ENCODE data around the gene TRIO.

The TRIO gene

DNA sequence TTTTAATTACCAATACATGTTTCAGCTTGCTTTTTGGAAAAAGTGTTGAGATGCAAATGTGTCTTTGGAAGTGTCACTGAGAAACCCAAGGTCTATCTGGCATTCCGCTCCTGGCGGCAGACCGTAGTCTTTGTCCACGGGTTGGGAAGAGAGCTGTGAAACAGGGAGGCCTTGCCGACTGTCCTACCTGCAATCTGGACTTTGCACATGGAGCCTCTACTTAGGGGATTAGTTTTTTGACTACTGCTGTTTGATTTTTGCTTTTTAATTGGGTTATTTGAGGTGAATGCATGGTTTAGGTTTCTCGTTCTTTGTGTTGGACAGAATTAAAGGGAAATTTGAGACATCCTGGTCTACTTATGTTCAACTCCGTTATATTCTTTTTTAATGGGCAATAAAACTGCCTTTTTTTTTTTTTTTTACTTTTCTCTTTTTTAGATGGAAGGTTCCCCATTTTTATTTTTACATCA, 25.7 kb downstream of the TRIO start:
- no peak for ATAC-seq

DNA sequence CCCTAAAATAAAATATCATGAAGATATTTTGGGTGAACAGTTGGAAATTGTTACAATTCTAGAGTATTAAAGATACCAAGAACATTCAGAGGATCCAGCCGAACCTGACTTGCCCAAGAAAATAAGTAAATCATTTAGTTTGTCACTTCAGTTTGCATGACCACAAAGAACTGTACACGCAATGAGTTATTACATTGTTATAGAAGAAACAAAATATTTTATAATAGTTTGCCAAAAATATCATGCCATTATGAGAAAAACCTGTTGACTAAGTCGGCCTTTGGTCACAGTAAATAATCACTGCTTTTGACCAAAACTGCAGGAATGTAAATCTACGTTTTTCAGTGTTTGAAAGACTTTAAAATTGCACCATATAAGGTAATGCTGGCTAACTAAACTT, 27.9 kb downstream of the TRIO start:
- no peak for ATAC-seq

DNA sequence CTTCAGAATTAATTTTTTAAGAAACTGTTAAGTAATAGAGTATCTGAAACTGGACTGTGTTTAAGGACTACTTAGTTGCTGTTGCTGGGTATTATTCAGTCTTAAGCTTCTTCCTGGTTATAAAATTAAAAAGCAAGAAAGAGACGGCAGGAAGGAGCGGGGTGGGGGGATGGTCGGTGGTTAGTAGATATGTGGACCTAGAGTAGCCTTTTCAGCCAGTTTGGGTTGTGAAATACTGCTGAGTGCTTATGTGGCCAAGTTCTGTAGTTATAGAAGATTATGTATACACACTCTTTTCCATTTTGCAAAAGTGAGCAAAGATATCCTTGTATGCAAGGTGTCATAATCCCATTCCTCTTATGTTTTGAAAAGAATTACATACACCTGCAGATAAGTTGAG, 28.5 kb downstream of the TRIO start:
- no peak for ATAC-seq

DNA sequence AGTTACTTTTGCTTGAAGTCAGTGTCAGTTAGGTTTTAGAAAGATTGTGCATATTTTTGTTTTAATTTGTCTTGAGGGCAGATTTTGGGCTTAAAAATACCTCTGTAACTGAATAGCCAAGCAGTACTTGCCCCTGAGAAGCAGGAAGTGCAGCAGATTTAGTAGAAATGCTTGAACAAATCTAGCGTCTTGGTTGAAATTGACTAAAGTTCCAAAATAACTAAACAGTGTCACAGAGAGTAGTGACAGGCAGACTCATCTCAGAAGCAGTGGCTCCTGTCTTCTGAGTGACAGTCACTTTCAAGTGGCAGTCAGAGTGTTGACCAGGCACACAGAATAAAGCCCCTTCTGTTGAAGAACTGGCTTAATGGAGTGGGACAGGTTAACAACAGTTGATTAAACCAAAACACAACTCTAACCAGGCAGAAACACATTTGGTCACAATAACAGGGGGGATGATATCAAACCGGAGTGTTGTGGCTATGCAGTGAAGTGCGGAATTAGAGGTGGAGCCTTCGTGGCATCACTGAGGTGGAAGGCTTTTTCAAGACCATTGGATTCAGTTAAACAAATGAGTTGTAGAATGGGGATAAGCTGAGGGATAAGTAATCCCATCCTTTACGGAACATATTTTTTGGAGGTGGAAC, 29.1 kb downstream of the TRIO start:
- no peak for ATAC-seq

DNA sequence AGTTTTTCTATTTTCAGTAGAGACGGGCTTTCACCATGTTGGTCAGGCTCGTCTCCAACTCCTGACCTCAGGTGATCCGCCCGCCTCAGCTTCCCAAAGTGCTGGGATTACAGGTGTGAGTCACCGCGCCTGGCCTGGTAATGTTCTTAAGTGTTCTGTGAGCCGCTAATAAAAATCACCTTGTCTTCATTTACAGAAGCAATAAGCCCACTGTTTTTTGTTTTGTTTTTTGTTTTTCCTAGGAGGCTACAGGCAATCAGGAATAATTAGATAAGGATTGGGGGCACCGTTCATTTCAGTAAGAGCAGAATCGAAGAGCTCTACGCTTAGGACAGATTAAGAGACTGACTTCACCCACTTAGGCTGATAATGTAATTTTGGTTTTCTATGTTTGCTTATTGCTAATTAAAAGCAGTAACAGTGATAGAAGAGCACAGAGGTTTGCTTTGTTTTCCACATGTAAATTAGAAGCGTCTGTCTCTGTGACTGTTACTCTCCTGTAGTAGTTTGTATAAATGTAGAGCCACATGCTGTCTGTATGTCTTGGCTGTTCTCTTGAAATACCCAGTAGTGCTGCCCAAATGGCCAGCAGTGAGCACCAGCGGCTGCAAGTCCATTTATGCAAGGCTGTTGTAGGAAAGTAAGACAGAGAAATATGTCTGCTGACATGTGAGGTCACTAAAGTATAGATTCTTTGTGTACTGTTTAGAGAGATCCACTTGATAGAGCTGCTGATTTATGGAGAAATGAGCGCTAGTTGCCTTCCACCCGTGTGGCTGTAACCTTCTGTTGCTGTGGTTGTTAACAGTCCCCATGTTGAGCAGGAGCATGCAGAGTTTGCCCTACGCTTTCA, 30.5 kb downstream of the TRIO start:
- ATAC-seq = no peak

DNA sequence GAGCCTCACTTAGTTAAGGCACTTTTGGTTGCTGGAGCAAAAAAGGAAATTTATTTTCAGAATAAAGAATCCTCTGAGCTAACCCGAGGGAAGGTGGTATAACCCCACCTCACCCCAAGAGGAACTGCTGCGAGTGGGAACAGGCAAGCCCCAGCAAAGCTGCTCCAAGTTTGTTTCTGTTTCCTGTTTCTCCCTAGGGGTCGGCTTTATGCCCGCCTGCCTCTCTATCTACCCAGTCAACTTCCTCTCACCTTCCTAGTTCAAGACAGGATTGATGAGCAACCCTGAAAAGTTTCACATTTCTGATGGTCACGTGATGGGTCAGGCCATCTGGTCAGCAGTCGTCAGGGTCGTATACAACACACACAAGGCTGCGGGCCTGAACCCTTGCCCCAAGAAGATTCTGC, 31.1 kb downstream of the TRIO start:
- no peak for ATAC-seq

DNA sequence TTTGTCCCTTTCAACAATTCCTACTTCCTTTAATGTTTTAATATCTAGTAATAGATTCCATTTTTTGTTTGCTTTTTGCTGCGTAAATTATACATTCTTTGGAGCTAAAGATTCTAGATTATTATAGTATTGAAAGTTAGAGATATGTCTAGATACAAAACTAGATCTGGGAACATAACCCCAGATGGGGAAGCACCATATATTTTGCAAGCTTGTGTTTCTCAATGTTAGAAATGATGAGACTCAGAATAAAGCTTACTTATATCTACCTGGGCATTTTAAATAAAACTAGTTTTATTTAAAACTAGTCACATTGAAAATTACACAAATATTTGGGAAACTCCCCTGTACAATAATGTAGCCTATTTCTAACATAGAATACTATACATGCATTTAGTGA, 32.2 kb downstream of the TRIO start:
- no peak for ATAC-seq

DNA sequence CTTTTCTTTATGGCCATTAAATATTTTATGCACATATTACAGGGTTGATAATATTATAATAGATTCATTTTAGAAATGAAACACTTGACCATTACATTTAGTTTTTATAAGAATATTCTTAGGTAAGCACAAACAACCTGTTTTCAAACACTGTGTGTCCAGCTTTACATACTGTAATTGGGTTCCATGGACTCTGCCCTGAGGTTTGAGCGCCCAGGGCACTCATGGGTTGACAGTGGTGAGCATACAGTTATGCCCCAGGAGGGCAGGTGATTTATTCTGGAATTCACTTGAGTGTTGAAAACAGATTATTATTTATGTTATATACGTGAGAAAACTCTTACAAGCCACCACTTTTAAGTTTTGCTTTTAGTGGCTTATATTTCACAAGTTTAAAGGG, 33.7 kb downstream of the TRIO start:
- ATAC-seq = no peak

DNA sequence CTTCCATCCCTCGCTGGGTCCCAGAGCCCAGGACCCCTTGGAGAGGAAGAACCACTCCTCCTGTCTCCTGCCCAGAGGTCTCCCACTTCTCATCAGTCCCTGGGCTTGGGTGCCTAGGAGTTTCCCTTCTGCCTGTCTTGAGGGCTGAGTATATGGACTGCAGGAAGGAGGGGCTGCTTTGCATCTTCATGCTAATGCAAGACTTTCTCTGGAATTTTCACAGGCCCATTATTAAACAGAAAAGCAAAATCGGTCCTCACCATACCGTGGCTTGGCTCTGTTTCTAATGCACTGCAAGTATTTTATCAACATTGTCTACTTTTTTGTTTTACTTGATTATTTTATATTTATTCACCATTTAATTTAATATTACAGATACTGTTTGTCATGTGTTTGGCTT, 34.5 kb downstream of the TRIO start:
- ATAC-seq = no peak

DNA sequence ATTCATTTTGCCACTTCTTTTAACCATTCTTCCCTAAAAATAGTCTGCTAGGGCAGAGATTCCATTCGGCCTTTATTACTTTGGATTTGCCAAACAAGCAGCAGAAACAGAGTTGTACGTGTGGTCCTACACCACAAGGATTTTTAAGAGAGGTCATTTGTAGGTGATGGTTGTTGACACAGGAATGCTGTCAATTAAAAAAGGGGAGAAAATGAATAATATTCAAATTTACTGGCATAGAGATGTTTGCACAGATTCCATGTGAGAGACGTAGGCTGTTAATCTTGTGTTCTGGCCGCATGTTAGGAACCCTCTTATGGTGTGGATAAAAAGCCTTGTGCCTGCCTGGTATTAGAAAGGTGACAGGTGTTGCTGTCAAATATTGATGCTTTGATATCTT, 34.9 kb downstream of the TRIO start:
- no peak for ATAC-seq

DNA sequence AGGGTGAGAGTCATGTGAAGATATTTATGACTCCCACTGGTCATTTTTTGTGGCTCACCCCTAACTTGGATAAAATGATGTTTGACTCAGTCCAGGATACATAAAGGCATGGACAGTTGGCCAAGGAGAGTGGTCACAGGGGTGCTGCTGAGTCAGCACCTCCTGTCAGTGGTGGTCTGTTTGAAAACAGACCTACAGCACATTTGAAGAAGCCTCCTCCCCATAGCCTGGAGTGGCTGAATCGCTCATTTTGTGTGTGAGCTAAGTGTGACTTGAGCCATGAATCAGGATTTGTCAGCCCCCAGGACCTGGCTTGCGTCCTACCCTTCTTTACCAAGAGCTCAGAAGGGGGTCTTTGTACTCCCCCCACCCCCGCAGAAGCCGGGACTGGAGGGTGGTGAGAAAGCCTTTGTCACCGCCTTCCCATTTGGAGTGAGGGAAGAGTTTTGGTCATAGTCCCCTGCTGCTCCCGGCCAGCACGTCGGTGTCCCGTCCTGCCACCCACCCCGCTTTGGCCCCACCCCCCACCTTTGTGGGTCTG, 35.6 kb downstream of the TRIO start:
- ATAC-seq = no peak

DNA sequence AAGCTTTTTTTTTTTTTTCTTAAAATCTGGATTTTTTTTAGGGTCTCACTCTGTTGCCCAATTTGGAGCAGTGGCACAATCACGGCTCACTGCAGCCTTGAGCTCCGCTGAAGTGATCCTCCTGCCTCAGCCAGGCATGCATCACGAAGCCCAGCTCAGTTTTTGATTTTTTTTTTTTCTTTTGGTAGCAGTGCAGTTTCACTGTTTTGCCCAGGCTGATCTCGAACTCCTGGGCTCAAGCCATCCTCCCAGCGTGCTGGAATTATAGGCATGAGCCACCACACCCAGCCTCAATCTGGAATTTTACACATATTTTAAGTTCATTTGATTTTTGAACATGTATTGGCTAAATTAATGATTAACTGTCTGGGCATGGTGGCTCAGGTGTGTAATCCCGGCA, 36.3 kb downstream of the TRIO start:
- no peak for ATAC-seq

DNA sequence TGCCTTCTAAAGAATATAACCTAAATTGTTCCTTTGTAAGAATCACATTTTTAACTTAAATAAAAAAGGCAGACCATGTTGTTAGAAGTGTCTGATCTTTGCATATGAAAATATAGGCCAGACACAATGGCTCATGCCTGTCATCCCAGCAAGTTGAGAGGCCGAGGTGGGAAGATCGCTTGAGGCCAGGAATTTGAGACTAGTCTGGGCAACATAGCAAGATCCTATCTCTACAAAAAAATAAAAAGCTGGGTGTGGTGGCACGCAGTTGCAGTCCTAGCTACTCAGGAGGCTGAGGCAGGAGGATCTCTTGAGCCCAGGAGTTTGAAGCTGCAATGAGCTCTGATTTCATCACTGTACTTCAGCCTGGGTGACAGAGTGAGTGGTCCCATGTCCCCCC, 37.3 kb downstream of the TRIO start:
- ATAC-seq = no peak

DNA sequence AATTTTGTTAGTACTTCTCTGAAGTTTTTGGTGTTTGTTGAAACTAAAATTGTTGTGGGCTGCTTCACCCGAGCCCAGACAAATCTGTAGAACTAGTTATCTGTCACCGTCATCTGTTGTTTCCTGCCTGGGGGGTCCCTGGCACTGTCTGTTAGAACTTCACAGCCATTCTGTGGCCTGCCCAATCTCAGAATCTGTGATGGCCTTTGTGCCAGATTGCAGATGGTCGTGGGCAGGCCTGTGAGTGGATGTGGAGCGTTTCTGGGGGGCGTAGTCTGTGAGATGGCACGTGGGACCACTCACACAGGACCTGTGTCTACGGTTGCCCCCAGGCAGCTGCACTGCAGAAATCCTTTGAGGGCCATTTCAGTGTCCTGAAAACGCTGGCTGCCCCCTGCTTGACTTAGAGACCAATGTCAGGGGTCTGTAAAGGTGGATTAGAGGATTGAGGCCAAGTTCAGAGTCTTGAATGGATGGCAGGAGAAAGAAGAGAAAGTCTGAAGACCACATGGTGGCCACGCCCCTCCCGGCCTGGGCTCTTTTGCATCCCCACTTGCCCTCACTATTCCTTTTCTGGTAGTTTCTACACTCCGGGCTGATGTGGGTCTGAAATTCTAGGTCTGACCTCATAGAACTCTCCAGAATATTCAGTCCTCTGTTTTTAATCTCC, 38.3 kb downstream of the TRIO start:
- ATAC-seq = no peak

DNA sequence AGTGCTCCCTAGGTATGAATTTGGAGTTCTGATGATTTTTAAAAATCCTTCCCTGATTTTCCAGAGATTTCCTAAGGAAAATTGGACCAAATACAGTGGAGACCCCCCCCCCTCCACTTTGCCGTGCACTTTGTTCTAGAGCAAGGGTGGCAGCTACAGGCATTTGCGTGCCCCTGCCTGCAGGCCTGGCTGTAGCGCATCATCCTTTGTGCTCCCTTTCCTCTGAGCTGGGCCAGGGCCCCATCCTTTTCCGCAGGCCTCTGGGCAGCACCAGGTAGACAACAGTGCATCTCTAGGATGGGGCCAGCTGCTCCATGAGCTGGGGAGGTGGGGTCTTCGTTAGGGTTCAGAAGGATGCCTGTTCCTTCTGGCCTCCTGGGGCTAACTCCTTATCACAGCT, 39.6 kb downstream of the TRIO start:
- no peak for ATAC-seq

DNA sequence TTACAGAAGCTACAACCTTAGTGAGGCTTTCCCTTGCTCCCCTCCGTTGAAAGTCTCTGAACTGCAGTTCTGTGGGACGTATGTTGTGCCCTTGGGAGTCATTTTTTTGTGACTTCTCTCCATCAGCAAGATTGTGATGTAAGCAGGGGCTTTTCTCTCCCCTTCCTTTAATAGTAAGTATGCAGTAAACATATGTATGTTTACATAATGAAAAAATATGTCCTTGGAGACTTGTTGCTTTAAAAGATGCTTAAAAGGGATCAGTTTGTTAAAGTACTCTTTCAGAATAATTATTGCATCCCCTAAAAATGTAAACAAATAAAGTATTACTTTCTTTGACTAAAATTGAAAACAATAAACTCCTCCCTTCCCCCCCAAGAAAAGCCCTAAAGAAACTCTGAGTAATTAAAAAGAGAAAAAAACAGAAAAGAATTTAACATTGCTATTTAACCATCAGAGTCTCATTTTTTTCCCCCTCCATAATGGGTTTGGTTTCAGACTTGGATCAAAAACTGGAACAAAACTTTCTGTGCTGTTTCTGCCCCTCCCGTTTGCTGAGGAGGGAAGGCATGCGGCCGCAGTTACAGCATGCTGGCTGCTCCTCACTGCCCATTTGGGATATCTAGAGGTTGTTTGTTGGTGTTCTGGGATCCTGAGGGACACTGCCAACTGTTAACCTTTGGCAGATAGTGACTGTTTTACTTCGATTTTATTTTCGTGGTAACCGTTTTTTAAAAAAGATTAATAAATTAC, 40.2 kb downstream of the TRIO start:
- ATAC-seq = no peak

DNA sequence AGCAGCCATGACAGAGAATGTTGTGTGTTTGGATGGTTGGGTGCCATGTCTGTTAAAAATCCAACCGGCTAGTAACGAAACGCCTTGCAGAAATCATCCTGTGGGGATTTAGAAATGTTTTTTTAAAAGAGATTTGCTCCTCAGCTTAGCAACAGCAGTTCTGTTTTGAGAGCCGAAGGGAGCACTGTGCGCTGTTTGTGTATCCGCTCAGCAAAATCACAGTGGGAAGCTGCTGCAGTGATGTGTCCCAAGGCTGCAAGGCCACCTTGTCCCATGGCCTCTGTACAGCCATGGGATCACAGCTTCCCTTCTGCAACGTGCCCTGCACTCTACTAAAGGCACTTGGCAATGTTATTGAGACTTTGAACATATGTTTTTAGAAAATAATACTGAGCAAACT, 40.9 kb downstream of the TRIO start:
- no peak for ATAC-seq

DNA sequence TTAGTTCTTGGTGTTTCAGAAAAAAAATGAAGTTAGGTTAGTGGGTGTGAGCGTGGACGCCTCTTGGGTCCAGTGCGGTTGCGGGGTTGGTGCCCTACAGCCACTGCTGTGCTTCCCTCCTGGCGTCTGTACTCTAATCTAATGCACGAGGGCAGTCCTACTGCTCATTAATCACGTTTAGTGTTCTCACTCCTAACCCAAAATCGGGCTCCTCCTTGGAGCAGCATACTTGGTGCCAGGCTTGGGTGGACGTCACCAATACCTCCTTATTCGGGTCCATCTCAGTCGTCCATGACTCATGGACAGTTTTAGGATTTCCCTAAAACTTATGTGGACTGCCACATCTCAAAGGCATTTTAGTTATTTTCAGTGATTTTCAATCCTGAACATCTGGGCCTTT, 41.6 kb downstream of the TRIO start:
- no peak for ATAC-seq

DNA sequence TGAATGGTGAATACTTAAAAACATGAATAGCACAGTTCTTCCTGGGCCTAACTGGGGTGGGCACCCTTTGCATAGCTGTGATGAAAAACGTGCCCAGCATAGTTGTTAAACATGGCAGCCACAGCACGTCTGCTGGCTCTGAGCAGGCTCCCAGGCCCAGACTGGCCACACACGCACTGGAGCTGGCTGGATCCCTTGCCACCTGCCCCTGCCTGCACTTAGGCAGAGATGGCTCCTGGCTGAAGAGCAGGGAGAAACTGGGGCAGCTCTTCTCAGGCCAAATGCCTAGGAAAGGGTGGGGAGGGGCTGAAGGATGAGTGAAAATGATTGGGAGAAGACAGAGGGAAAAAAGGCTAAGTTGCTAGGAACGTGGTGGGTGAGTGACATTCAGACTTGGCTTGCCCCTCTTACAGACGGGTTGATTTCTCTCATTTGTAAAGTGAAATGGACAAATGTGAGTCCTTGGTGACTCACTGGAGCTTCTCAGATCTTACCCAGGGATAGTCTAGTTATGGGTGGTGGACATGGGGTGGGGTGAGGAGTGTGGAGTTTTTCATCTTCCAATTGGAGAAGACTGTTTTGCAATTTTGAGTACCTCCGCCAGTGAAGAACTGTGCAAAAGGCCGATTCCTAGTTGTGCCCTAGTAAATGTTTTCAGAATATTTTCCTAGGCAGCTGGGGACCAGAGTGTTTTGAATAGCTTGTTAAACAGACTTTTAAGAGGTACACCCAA, 42.4 kb downstream of the TRIO start:
- ATAC-seq = no peak

DNA sequence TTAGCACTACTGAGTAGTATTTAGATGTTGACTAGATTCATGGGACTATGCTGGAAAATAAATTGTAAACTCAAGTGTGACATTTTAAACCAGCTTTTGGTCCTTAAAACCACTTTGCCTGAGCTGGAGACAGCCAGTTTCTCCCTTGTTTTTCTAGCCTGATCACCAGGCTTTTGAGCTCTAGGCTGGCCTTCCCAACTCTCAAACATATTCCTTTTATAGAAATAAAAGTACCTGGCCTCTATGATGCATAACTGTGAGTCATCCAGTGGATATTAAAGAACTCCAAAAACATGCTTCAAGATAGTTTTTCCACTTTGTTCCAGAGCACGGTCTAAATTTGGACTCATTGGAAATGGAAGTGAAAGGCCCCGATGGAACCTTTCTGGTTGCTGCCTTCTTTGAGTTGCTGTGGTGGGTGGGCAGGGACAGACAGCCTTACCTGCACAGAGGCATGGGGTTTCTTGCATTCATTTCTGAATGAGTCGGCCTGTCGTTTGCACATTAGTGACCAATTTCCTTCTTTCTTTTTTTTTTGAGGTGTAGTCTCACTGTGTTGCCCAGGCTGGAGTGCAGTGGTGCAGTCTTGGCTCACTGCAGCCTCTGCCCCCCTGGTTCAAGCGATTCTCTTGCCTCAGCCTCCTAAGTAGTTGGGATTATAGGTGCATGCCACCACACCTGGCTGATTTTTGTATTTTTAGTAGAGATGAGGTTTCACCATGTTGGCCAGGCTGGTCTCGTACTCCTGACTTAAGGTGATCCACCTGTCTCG, 43.1 kb downstream of the TRIO start:
- no peak for ATAC-seq

DNA sequence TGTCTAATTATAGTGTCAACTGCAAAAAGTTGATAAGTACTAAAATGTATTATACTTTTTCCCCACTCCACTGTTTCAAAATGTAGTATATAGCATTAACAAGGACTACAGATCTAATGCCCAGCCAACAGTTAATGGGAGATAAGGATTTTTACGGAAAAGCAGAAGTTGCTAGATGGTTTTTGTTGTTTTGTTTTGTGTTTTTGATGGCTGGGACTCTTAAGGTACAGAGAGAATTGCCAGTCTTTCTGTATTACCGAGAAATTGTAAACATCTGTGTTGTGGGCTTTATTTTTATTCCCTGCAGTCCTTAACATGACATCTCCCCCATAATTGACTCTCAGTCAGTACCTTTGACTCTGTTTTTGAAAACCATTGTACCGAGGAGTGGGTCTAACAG, 44.0 kb downstream of the TRIO start:
- ATAC-seq = no peak

Data from activated CD4-positive, CD25-positive, alpha-beta regulatory T cell treated with anti-CD3 and anti-CD28 coated beads, Interleukin-2, amount 50 U/mL, for 24 hours (primary cell).